Measurements from ENCODE around the gene NPAS1.
"Not testable (repeated sequence)": the region's sequence is repeated elsewhere in the genome, so short reads cannot be mapped to it uniquely, and the experiment has no call there.

The NPAS1 gene

GRCh38 chr19:46990991-46991676 lies 28.5 kb upstream of the NPAS1 start:
- DNase-seq, result peak; percentile 74

GRCh38 chr19:46992699-46993535 lies 26.7 kb upstream of the NPAS1 start:
- DNase-seq, result no peak

DNA sequence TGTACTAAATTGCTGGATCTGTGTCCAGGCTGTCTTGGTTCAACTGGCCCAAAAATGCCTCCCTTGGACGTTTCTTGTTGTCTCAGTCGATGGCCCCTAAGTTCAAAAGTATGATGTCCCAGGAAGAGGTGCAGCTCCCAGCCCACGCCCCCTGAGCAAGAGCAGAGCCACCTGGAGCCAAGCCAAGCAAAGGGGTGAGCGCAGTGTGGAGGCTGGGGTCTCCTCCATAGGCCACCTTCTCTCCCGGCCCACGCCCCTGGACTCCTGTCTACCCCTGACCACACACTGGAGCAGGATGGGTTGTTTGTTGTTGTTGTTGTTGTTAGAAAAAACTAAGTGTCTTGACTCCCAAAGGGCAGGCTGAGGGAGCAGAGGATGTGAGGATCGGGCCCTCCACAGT lies 26.0 kb upstream of the NPAS1 start:
- no peak for DNase-seq

DNA sequence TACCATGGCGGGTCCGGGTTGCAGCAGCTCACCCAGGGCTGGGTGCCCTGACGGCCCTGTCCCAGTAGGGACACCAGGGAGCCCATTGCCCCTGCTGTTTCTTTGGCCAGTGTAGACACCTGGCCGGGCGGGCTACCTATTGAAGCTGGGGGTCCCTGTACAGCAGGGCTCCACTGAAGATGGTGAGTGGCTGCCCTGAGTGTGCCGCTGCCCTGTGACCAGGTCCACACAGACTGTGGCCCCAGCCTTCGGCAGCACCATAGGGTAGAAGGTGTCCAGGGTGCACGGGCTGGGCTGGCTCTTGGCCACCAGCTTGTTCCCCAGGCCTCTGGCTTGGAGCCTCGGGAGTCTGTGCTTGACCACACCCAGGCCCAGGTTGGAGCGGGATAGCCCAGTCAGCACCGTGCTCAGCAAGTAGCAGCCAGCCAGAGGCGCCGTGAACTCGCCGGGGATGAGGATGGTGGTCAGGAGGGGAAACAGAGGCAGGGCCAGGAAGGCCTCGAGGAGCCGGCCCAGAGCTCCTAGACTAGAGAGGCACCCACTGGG lies 25.4 kb upstream of the NPAS1 start:
- DNase-seq, result no peak

DNA sequence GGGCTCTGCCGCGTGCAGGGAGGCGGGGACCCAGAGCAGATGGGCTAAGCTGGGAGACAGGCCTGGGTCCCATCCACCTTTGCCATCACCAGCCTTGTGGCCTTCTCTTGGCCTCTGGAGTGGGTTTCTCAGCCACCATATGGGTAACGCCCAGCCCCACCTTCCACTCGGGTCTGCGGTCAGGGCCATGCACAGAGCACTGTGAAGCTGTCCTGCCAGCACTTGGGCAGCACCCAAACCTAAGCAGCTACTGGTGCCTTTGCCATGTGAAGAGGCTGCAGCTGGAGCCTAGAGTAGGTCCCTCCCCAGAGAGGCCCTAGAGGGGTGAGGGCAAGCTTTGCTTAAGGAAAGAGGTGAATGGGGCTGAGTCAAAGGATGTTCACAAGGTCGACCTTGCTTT lies 24.1 kb upstream of the NPAS1 start:
- DNase-seq, result no peak

DNA sequence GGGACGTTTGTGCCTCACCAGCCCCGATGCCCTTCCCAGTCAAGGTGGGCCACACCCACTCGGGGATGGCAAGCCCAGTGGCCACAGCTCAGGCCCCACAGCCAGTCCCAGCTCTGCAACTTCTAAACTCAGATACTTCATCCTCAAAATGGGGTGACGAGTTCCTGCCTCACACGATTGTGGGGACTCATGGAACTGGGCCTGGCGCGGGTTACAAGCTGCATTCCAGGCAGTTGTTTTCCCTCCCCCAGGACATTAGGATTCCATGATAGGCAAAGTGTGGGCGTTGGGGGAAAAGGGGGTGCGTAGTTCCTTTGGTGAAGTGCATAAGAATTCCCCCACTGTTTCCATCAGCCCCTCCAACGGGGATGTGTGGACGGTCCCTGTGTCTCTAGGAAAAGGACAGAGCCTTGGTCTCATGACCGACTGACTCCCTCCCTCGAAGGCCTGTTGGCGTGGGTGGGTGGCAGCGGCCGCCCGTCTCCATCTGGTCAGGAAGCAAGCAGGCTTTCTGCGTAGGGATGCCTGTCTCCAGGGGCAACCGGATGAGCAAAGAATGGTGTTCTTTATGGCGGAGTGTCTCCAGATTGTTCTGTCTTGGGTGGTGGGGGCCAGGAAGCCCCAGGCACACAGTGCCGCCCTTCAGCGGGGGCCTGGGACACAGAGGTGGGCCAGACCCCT lies 21.1 kb upstream of the NPAS1 start:
- DNase-seq, result no peak

DNA sequence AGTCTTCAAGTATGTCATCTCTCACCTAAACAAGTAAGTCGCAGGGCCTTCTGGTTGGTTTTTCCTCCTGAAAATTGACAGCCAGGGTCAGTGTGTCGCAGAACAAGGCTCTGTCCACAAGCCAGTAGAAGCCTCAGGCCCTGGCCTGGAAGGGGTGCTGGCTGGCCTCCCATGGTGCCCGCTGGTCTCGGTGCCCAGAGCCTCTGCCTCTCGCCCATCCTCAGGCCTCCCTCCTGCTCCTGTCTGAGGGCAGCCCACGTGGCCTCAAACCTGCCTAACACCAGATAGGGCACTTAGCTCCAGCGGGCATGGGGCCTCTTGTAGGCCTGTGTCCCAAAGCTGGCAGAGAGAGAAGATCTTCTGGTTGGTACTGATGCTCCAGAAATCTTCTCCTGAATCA lies 20.3 kb upstream of the NPAS1 start:
- no peak for DNase-seq

DNA sequence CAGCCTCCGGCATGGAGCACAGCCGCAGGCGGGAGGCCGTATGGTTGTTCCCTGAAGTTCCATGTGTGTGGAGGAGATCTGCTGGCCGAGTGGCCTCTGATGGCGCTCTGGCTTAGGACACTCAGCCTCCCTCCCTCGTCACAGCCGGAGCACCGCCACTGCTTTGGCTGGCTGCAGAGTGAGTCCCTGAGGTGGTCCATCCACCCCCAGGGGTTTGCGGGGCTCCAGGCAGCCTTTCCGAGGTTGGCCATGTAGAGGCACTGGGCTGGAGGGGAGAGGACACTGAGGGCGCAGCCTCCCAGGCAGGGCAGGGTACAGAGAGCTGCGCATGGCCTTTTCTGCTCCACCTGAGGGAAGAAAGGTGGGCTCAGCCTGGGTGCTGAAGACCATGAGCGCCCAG lies 19.8 kb upstream of the NPAS1 start:
- DNase-seq, result no peak

DNA sequence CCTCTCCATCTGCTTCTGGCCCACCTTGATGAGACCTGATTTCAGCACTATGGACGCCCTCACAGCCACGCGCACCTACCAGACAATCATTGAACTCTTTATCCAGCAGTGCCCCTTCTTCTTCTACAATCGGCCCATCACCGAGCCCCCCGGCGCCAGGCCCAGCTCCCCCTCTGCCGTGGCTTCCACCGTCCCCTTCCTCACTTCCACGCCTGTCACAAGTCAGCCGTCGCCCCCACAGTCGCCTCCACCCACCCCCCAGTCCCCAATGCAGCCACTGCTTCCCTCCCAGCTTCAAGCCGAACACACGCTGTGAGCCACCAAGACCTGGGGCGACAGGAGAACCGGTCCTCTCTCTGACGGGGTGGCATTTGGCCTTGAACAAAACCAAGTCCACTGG lies 19.3 kb upstream of the NPAS1 start:
- no peak for DNase-seq

DNA sequence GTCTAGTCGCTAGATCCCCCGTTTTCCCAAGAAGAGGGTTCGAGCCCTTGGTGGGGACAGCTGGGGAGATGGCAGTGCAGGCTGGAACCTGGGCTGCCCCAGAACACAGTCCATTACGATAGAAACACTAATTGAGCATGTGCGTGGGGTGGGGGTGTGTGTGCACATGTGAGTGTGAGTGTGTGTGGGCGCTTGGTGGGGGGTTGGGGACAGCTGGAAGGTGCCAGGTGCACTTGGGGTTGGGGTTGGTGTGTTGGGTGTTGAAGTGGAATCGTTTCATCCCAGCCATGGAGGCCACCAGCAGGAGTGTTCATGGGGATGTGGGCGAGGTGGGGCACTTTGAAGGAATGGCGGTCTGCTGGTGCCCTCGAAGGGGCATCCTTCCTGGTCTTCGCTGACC lies 18.1 kb upstream of the NPAS1 start:
- no peak for DNase-seq

- DNase-seq, result no peak
These were observed 17.4 kb upstream of the NPAS1 start for GRCh38 chr19:47002106-47002766.

GRCh38 chr19:47002853-47003610 lies 16.6 kb upstream of the NPAS1 start:
- DNase-seq, result no peak

GRCh38 chr19:47003611-47004465 lies 15.8 kb upstream of the NPAS1 start:
- DNase-seq, result no peak

- DNase-seq, result no peak
These were observed 14.4 kb upstream of the NPAS1 start for GRCh38 chr19:47005164-47005641.

DNA sequence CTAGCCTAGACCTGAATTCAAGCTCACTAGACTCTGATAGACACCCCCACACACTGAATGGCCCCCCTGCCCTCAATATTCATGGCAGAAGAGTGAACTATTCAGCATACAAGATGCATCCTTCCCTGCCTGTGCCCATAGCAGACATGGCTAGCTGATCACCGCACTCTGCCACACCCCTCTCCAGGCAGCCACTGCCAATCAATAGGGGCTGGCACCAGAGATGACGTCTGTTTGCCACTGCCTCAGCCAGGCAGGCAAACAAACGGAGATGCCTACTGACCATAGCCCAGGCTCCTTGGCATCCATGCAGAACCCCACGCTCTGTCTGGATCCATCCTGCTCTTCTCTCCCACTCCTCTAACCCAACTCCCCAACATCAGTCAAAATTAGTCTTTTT lies 13.8 kb upstream of the NPAS1 start:
- no peak for DNase-seq

GRCh38 chr19:47006496-47006895 lies 13.1 kb upstream of the NPAS1 start:
- DNase-seq, result no peak

GRCh38 chr19:47010549-47010948 lies 9.1 kb upstream of the NPAS1 start:
- not testable (repeated sequence) for DNase-seq

- no peak for DNase-seq
These were observed 7.0 kb upstream of the NPAS1 start for GRCh38 chr19:47012617-47013016.

DNA sequence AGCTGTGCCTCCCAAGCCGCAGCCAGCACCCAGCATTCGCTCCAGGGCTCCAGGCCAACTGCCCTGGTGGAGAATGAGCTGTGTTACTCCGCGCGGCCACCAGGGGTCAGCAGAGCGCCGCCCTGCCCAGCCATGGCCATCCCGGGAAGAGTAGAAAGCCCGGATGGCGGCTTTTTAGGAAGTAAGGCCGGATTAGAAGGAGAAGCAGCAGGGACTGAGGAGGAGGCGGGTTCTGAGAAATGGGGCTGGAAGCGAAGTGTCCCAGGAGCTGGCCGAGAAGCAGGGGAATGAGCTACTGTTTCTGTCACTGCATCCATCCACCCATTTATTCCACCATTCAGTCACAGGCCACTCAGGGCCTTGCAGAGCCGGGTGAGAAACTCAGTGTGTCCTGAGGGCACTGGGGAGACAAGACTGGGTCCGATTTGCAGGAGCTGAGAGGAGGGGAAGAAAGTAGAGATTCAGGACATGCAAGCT lies 6.6 kb upstream of the NPAS1 start:
- peak; percentile 74 for DNase-seq

GRCh38 chr19:47018923-47019322 lies 714 bp upstream of the NPAS1 start:
- DNase-seq, result no peak

All from NCI-H1694 treated with DMSO at 0.1 percent for 48 hours (cell line).